Measurements from ENCODE around the gene CFAP74.

DNA sequence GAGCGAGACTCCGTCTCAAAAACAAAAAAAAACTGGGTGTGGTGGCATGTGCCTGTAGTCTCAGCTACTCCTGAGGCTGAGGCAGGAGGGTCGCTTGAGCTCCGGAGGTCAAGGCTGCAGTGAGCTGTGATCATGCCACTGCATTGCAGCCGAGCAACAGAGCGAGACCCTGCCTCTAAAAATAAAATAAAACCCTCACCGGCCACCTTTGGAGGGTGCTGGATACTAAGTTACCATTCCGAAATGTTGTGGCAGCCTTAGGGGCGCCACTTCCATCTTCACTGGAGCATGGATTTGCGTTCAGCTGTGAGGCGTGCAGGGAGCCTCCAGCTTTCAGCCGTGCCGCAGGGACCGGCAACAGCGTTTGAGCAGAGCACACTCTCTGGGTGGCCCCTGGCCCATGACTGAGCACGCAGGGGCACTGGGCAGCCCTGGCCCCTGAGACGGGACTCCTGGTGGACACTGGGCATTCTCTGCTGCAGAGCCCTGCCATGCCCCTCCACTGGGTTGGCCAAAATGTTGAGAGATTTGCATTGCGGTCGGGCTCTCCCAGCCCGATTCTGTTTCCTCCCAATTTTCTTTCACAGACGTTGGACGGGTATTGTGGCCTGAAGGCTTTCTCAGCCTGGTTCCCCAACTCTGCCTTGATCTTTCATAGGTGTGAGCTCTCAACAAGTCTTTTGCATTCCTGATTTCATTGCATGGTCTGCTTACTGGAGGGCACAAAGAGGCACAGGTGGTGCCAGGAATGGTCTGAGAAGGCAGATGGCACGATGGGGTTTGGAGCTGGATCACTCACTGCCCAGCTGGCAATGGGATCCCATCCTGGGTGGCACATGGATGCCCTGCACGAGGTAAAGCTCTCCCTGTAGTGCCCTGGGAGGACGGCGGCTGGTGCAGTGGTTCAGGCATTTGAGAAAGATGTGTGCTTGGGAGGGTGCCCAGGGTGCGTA lies 5.8 kb upstream of the CFAP74 start:
- no peak for TF ChIP-seq POLR2AphosphoS5 (IDR thresholded peaks at IDR 0.05; ENCODE audit: insufficient read depth, low read depth, low read length)
- TF ChIP-seq, protein P1, sequence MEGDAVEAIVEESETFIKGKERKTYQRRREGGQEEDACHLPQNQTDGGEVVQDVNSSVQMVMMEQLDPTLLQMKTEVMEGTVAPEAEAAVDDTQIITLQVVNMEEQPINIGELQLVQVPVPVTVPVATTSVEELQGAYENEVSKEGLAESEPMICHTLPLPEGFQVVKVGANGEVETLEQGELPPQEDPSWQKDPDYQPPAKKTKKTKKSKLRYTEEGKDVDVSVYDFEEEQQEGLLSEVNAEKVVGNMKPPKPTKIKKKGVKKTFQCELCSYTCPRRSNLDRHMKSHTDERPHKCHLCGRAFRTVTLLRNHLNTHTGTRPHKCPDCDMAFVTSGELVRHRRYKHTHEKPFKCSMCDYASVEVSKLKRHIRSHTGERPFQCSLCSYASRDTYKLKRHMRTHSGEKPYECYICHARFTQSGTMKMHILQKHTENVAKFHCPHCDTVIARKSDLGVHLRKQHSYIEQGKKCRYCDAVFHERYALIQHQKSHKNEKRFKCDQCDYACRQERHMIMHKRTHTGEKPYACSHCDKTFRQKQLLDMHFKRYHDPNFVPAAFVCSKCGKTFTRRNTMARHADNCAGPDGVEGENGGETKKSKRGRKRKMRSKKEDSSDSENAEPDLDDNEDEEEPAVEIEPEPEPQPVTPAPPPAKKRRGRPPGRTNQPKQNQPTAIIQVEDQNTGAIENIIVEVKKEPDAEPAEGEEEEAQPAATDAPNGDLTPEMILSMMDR (IDR thresholded peaks at IDR 0.05; ENCODE audit: extremely low read depth in 1 of 2, insufficient read depth in 1 of 2, low read depth in 1 of 2, low read length in 2 of 2): no peak
- no peak for TF ChIP-seq EZH2 (IDR thresholded peaks at IDR 0.05; ENCODE audit: borderline replicate concordance, low read depth, low read length, severe bottlenecking)

Data from endothelial cell of umbilical vein (primary cell).